GM18526 (cell line): Measurements from ENCODE around the gene LPP.

Experiments used
- POLR2A ChIP-seq: IDR thresholded peaks from 3 replicates; pipeline ENCODE4 v1.6.1; 2011; ENCODE audit not compliant: insufficient read length; ENCODE audit errors: extremely low read depth

LPP gene, protein sequence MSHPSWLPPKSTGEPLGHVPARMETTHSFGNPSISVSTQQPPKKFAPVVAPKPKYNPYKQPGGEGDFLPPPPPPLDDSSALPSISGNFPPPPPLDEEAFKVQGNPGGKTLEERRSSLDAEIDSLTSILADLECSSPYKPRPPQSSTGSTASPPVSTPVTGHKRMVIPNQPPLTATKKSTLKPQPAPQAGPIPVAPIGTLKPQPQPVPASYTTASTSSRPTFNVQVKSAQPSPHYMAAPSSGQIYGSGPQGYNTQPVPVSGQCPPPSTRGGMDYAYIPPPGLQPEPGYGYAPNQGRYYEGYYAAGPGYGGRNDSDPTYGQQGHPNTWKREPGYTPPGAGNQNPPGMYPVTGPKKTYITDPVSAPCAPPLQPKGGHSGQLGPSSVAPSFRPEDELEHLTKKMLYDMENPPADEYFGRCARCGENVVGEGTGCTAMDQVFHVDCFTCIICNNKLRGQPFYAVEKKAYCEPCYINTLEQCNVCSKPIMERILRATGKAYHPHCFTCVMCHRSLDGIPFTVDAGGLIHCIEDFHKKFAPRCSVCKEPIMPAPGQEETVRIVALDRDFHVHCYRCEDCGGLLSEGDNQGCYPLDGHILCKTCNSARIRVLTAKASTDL

DNA sequence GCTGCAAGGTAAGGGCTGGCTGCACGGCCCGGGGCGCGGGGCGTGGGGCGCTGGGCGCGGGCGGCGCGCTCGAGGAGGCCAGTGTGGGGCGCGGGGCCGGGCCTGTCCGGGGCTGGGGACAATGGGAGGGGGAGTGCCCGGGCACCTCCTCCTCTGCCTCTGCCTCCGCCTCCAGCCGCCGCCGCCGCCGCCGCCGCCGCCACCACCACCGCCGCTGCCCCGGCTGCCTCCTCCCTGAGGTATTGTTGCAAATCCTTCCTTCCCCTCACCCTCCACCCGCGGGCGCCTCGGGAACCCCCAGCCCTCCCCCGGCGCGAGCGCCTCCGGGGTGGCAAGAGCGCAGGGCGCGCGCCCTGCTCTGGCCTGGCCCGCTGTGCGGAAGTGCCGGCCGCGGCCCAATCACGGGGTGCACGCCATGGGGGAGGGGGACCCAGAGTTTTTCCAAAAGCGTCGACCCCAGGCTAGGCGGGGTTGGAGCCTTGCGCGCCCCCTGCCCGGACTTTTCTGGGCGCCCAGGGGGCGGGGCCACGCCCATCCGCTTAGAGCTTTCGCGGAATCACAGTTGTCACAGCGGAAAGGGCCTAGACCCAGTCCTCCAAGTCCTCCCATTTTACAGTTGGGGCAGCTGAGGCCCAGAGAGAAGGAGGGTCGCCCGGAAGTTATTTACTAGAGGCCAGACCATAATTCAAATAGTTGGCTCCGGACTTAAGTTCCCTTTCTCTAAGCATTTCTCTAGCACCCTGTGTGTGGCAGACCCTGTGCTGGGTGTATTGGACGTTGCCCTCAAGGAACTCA is at the start of gene LPP:
LPP (plus strand) TSS at position 144 of the 795 bp plus-strand sequence. CDS start 251,964 bp downstream, outside the sequence.
- no peak for TF ChIP-seq POLR2A

- TF ChIP-seq POLR2A, result no peak
Observed at GRCh38 chr3:188106006-188106405, 48.0 kb upstream of the LPP start.

DNA sequence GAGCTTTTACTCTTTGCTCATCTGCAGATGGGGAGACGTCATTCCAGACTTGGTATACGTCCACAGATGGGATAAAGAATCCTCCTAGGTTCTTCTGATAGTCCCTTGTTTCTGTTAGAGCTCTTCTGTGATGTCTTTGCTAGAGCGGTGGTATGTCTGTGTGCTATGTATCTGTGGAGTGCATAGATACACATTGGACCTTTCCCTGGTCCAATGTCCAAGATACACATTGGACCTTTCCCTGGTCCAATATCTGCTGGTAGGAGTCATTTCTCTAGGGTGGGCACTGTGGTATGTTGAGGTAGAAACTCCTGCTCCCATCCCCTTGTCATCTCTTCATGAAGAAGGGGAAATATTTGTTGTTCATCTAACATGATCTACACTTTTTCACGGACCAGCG is 47.5 kb upstream of the LPP start:
- TF ChIP-seq POLR2A, result no peak

DNA sequence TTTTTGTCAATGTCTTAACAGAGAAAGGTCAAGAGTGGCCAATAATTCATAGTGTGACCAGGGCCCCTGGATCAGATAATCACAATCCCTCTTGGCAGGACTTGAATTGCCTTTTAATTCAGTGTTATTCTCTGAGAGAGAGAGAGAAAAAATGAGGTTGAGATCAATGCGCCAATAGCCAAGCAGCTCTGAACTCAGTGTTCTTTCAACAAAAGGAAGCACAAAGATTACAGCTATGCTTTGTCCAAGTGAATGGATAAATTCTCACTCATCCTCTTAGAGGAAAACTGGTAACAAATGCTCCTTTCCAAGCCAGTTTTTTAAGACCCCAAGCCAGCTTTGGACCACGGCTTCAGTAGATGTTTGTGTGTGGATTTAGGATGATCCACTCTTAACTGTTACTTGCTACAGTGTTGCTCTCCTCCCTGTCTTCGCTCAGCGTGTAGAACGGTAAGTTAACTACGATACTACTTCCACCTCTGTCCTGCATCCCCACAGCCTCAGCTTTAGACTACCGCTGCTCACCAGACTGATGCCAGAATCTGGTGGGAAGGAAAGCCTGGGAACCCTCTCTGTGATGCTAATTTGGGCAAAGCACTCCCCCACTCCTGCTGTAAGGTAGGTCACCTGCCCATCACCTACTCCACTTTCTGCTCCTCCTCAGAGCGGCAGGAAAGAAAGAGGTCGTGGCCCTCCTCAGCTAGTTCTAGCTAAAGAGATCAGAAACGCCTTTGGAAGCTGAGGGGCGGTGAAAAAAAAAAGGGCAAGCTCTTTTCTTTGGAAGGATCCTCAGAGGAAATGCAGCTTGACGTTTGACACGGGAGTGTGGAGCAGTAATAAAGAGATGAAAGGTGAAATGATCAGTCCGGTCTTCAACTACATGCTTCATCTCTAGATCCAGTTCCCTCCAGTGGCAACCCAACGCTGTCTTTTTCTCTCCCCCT is 46.8 kb upstream of the LPP start:
- TF ChIP-seq POLR2A, result no peak

DNA sequence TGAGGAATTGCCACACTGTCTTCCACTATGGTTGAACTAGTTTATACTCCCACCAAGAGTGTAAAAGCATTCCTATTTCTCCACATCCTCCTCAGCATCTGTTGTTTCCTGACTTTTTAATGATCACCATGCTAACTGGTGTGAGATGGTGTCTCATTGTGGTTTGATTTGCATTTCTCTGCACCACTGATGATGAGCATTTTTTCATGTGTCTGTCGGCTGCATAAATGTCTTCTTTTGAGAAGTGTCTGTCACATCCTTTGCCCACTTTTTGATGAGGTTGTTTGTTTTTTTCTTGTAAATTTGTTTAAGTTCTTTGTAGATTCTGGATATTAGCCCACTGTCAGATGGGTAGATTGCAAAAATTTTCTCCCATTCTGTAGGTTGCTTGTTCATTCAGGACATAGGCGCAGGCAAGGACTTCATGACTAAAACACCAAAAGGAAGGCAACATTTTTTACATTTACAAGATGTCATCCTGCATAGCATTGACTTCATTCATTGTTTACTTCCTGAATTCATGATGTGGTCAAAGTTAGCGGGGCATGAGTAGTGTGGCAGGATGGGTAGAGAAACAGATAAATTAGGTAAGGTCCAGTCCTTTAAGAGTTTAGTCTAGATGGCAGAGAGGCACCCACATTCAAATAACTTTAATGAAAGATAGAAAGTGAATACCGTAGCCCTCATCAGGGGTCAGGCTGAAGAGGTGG is 45.1 kb upstream of the LPP start:
- TF ChIP-seq POLR2A, result no peak

- TF ChIP-seq POLR2A, result no peak
Observed at GRCh38 chr3:188111002-188111584, 42.9 kb upstream of the LPP start.

DNA sequence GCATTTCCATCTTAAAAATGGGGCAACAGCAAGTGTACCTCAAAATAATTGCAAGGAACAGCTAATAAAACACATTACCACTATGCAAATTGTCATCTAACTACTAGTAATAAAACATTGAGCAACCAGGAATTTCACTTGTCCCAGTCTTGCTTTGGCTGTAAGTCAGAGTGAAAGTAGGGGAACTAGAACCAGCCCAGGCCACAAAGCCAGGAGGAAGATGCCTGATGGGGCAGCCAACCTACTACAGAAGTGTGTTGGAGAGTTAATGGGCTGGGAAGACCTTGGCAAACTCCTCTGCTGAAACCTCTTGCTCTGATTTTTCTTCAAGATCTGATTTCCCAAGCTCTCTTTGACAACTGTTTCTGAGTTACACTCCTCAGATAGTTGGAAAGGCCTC is 40.2 kb upstream of the LPP start:
- TF ChIP-seq POLR2A, result no peak

DNA sequence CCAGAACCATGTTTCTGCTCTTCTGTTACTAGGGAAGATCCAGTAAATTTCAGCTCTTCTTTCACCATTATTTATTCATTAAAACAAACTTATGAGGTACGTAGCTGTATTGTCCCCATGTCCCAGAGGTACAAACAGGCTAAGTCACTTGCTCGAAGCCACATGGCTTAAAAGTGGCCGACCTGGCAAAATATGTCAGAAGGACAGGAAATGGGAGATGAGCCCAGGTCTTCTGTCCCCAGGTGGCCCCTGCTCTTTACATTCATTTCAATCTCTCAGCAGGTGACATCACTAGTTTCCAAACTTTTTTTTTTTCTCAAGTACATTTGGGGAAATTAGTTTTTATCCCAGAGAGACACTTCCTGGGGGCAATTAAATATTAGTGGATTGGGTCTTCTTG is 34.1 kb upstream of the LPP start:
- TF ChIP-seq POLR2A, result no peak

GRCh38 chr3:188122571-188123169 is 31.3 kb upstream of the LPP start:
- TF ChIP-seq POLR2A, result no peak

DNA sequence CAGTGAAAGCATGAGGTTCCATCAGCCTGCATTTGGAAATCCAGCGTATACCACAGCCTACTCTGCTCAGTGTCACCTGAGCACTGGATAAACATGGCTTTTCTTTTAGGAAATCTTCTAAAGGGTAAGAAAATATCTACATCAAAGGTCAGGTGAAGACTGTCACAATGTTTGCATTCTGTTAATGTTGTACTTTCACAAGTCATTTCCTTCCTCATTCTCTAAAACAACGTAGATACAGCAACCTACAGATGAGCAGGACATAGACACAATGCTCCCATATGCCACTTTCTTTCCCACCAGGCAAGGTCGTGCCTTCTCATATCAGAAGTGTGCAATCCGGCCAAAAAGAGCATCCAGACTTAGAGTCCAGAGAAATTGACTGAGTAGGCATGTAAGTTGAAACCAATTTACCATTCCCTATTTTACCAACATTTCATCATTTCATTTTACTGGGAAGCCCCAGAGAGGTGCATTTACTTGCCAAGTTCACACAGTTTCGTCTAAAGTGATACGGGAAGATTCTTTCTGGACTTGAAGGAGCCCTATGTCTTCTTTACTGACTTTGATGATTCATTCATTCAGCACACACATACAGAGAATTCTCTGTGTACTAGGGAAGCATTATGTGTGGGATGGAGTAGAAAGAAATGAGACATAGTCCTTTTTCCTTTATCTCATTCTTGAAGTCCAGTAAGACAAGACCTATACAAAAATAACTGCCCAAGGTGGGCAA is 30.6 kb upstream of the LPP start:
- no peak for TF ChIP-seq POLR2A

DNA sequence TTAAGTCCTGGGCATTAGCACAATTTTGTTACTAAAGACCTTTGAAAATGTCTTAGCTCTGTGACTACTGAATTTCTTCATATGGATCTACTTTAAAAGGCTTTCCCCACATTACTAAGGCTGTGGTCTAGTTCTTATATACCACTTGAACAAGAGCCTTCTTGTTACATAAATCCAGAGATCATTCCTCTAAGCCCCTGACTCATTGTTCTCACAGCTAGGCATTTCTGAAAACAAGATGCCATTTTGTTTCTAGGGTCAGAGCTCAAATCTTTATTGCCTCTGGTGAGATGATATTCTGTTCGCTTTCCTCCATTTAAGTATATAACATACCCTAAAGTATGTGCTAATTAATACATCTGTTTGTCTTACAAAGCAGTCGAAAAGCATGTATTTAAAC is 29.8 kb upstream of the LPP start:
- no peak for TF ChIP-seq POLR2A

DNA sequence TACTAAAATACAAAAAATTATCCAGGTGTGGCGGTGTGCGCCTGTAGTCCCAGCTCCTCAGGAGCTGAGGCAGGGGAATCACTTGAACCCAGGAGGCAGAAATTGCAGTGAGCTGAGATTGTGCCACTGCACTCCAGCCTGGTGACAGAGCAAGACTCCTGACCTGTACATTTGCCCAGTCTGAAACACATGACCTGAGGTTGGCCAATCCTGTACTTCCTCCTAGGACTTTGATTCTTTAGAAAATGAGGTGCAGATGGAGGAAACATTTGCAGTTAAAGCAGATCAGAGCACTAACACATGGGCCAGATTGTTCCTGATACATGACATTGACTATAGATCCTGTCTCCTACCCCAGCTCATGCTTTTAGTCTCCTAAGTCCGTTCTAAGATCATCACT is 28.9 kb upstream of the LPP start:
- no peak for TF ChIP-seq POLR2A

GRCh38 chr3:188126276-188126675 is 27.7 kb upstream of the LPP start:
- TF ChIP-seq POLR2A, result no peak
